GM12878 (cell line): ENCODE measurements around the gene SPRY1. TPM values are rescaled to one million over a fixed set of nuclear protein-coding genes. Genes with fewer than 3 reads are reported as not detected.

Source experiments
- ATAC-seq: fragments of 200-7000 bp; cut with Tn5 transposase; 3 replicates; pipeline ENCODE4 v1.9.1; 2020; ENCODE audit warnings: mild to moderate bottlenecking, moderate library complexity
- BruUV-seq: library from RNA; stranded (reverse); fragments of 400-500 nt; replicated peaks from 2 replicates; lab custom pipeline; 2021; lab: Mats Ljungman, UMichigan
- CTCF ChIA-PET: fragments of 300-600 bp; sonication (Branson Sonifier 250); formaldehyde crosslinking; extraction: SDS; loops from one replicate; lab custom pipeline; 2021; ENCODE audit warnings: inconsistent platforms; lab: Yijun Ruan, JAX
- POLR2A ChIA-PET: fragments of 350-600 bp; formaldehyde crosslinking; extraction: SDS; loops from one replicate; lab custom pipeline; 2021; ENCODE audit warnings: inconsistent platforms; lab: Charles Lee
- RAD21 ChIA-PET: fragments of 300-600 bp; sonication (Branson Sonifier 250); formaldehyde crosslinking; loops from one replicate; lab custom pipeline; 2023; ENCODE audit warnings: antibody characterized with exemption; ENCODE audit not compliant: unreplicated experiment; lab: Charles Lee
- SMC1A ChIA-PET: fragments of 300-600 bp; sonication (Branson Sonifier 250); formaldehyde crosslinking; loops from one replicate; lab custom pipeline; 2023; ENCODE audit not compliant: unreplicated experiment, uncharacterized antibody; lab: Charles Lee
- DNase-seq: peaks from one replicate; pipeline ENCODE4 v3.0.0-alpha.2; 2011; ENCODE audit warnings: low read depth, low spot score
- FAIRE-seq: peaks from 3 replicates; lab custom pipeline; 2011; peaks lifted over from hg19 to GRCh38; lab: Jason Lieb, UNC
- H2AFZ ChIP-seq: 2 replicates; pipeline ENCODE4 v1.6.0; 2011; ENCODE audit warnings: low read depth, low read length, control low read depth; ENCODE audit not compliant: control insufficient read depth
- H3K27ac ChIP-seq: 2 replicates; pipeline ENCODE4 v1.5.1; 2011; ENCODE audit warnings: control low read depth; ENCODE audit not compliant: control insufficient read depth, insufficient read depth
- H3K27me3 ChIP-seq, 2 experiments: replicated peaks in 1 of 2; 2 replicates each; pipeline versions ENCODE4 v1.6.0 to v1.6.1; 2011; ENCODE audit warnings: low read length in 1 of 2; ENCODE audit not compliant: control insufficient read depth in 2 of 2, insufficient read depth in 2 of 2
- H3K36me3 ChIP-seq, 2 experiments: 2 replicates each; pipeline ENCODE4 v1.5.1; 2011; ENCODE audit warnings: low read length in 1 of 2; ENCODE audit not compliant: control insufficient read depth in 2 of 2, insufficient read depth in 2 of 2
- H3K4me1 ChIP-seq: 2 replicates; pipeline ENCODE4 v1.6.1; 2011; ENCODE audit warnings: mild to moderate bottlenecking, low read length, moderate library complexity, mixed read lengths; ENCODE audit not compliant: control insufficient read depth, insufficient read depth
- H3K4me2 ChIP-seq: 2 replicates; pipeline ENCODE4 v1.6.0; 2011; ENCODE audit warnings: control low read depth; ENCODE audit not compliant: control insufficient read depth, insufficient read depth
- H3K4me3 ChIP-seq: fragments of 200-600 bp; sonication (generic); 2 replicates; pipeline ENCODE4 v1.5.1; 2016
- H3K79me2 ChIP-seq: 2 replicates; pipeline ENCODE4 v1.6.0; 2011; ENCODE audit warnings: low read length; ENCODE audit not compliant: control insufficient read depth, insufficient read depth
- H3K9ac ChIP-seq: 2 replicates; pipeline ENCODE4 v1.8.0; 2011; ENCODE audit warnings: low read length, control low read depth, mixed read lengths; ENCODE audit not compliant: control insufficient read depth, insufficient read depth
- H3K9me3 ChIP-seq: replicated peaks from 3 replicates; pipeline ENCODE4 v1.5.1; 2011; ENCODE audit warnings: mild to moderate bottlenecking, low read length; ENCODE audit not compliant: control insufficient read depth, insufficient read depth
- H4K20me1 ChIP-seq: 2 replicates; pipeline ENCODE4 v1.6.0; 2011; ENCODE audit not compliant: control insufficient read depth, insufficient read depth
- ASH2L ChIP-seq: fragments of 300-600, 200-600 bp; sonication (generic); IDR thresholded peaks from 2 replicates; pipeline ENCODE4 v1.6.1; 2017; ENCODE audit warnings: low read depth, mild to moderate bottlenecking, borderline replicate concordance
- CBFB ChIP-seq: IDR thresholded peaks from 2 replicates; pipeline ENCODE4 v1.6.1; 2016; ENCODE audit warnings: antibody characterized with exemption, low read depth
- CBX5 ChIP-seq: sonication (generic); IDR thresholded peaks from 2 replicates; pipeline ENCODE4 v1.6.1; 2016; ENCODE audit warnings: low read depth, moderate library complexity, mild to moderate bottlenecking, inconsistent platforms
- IKZF1 ChIP-seq: fragments of 450-650 bp; conservative IDR thresholded peaks from 2 replicates; pipeline ENCODE4 v1.6.1; 2017; ENCODE audit warnings: antibody characterized with exemption, mild to moderate bottlenecking
- SMAD1 ChIP-seq: fragments of 450-650 bp; IDR thresholded peaks from 2 replicates; pipeline ENCODE4 v1.6.1; 2018; ENCODE audit warnings: mild to moderate bottlenecking, low read depth; ENCODE audit not compliant: partially characterized antibody
- TBL1XR1 ChIP-seq: IDR thresholded peaks from 2 replicates; pipeline ENCODE4 v1.6.1; 2012; ENCODE audit warnings: low read depth, low read length, improper control_type of control experiment
- WGBS: methylation state at CpG from one replicate; pipeline ENCODE4 v1.1.6; 2016; ENCODE audit warnings: low lambda C conversion rate; ENCODE audit not compliant: insufficient replicate concordance, insufficient coverage; ENCODE audit errors: missing lambda C conversion rate; 5-methylcytosine and 5-hydroxymethylcytosine counted together
- in situ Hi-C: fragments of 300-500 bp; cut with MboI; formaldehyde crosslinking; loops from 9 replicates; pipeline ENCODE4 v1.14.3; 2018; ENCODE audit warnings: mixed read lengths
- intact Hi-C: fragments of 100-400 bp; cut with micrococcal nuclease; formaldehyde crosslinking; loops from one replicate; pipeline ENCODE4 v1.14.2; 2022; ENCODE audit not compliant: unreplicated experiment
- polyA plus RNA-seq, 11 experiments: library from polyadenylated mRNA; depleted of rRNA in 4 of 11; unstranded in 6 of 11; stranded (reverse) in 5 of 11; fragments of >200 nt; fragmentation: Nextera tagmentation in 4 of 11; fragmentation: Illumina TruSeq in 1 of 11; extraction: Ambion mirVana in 4 of 11; extraction: Trizol in 1 of 11; gene quantifications; 1 replicate in 1 of 11; 2 replicates in 10 of 11; pipeline versions ENCODE4 v1.2.1 to v1.2.3, GENCODE V29; 2011 to 2016; ENCODE audit warnings: inconsistent platforms in 2 of 11, missing spikeins in 2 of 11, low read depth in 1 of 11
- total RNA-seq, 4 experiments: library from RNA; depleted of rRNA in 3 of 4; stranded (reverse); fragments of >200 nt in 3 of 4; fragmentation: Illumina TruSeq in 1 of 4; extraction: Trizol in 1 of 4; gene quantifications; 2 replicates each; pipeline versions ENCODE4 v1.2.1 to v1.2.3, GENCODE V29; 2013 to 2021
- TF ChIP-seq, protein P1 (sequence below): fragments of 450-650 bp; conservative IDR thresholded peaks from 2 replicates; pipeline ENCODE4 v1.6.1; 2017; ENCODE audit warnings: mild to moderate bottlenecking, moderate library complexity

SPRY1 gene
- total and polyA plus RNA-seq, 10 of the 15 experiments (the other 5 are each of a cell fraction or from before 2014, with no cell fraction given) = 0.05 to 5.7 (median 0.23) TPM; not detected in 2

DNA sequence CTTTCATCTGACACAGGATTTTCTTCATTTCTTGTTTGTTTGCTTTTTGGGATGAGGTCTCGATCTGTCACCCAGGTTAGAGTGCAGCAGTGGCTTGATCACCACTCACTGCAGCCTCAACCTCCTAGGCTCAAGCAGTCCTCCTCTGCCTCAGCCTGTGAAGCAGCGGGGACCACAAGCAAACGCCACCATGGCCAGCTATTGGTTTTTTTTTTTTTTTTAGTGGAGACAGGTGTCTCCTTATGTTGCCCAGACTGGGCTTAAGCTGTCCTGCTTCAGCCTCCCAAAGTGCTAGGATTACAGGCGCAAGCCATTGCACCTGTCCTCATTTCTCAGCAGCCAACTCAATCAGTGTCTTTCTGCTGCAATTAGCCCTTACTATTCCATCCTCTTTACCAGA is 10.3 kb downstream of the SPRY1 start:
- H3K4me3 ChIP-seq = no peak overlapping the region
- no peak overlapping the region for H3K27ac ChIP-seq
- H3K9ac ChIP-seq = no peak overlapping the region
- H2AFZ ChIP-seq = no peak overlapping the region
- no TSS peak for BruUV-seq
- FAIRE-seq = no peak
- peaks cover 7% of the 10 kb centered on the region for H3K4me1 ChIP-seq
- 66% methylated on average over 4 of the region's 4 CpGs for WGBS
- H3K9me3 ChIP-seq = no peaks in the 10 kb centered on the region; the same call in 2 of the 3 replicates
- ChIA-PET SMC1A (interaction anchor here (0.8 to 3.3 kb wide), 9 partner anchors 12 to 335 kb away, joined by 3 to 18 read pairs (median 5); no protein-coding TSS in a partner anchor), RAD21 (interaction anchor here (1.2 to 7.6 kb wide), 2 partner anchors 8 to 37 kb away, joined by 3 to 66 read pairs; partner anchors contain the start of gene SPRY1), CTCF (interaction anchor here (1.2 to 1.7 kb wide), 4 partner anchors 11 to 157 kb away, joined by 3 to 5 read pairs (median 4); no protein-coding TSS in a partner anchor), POLR2A (interaction anchor here (1.2 kb wide), 1 partner anchor 11 kb away, joined by 3 read pairs; no protein-coding TSS in a partner anchor)
- no peaks in the 10 kb centered on the region for H3K27me3 ChIP-seq
- no peaks in the 10 kb centered on the region for H4K20me1 ChIP-seq
- H3K36me3 ChIP-seq = no peaks in the 10 kb centered on the region
- TF ChIP-seq CBX5 = no peak
- no peak overlapping the region for H3K4me2 ChIP-seq
- intact Hi-C loops (no loop called here), in situ Hi-C loops (no loop called here)
- no peak for ATAC-seq
- H3K79me2 ChIP-seq = no peaks in the 10 kb centered on the region
- no peak for DNase-seq

DNA sequence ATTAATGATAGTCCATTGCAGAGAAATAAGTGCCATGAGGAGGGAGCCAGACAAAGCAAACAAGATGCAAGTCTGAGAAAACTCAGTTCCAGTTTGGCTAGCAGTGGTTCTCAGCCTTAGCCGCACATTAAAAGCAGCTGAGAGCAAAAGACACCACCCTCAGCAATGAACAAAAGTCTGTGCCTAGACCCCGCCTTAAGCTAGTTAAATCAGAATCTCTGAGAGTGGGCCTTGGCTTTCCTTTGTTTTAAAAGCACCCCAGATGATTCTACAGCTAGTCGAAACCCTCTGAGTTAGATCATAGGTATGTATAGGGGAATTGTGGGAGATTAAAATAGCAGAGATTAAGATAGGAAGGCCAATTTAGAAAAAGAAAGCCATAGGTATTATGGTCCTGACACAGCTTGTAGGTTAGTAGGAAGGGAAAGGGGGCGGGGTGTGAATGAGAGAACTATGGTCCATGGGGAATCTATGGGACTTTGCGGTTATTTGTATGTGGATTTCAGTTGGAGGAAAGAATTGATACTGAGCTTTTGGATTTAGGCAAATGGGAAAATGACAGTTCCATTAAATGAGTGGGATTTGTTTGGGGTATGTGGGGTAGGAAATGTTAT is 12.0 kb downstream of the SPRY1 start:
- Histone ChIP-seq H3K27me3 (no peaks in the 10 kb centered on the region), H3K4me1 (peaks cover 17% of the 10 kb centered on the region), H3K4me3 (no peak overlapping the region), H3K79me2 (no peaks in the 10 kb centered on the region), H3K9ac (no peak overlapping the region), H4K20me1 (no peaks in the 10 kb centered on the region), H3K27ac (no peak overlapping the region), H3K9me3 (no peaks in the 10 kb centered on the region), H2AFZ (no peak overlapping the region), H3K4me2 (no peak overlapping the region), H3K36me3 (no peaks in the 10 kb centered on the region)
- ChIA-PET RAD21 (interaction anchor here (0.7 to 7.6 kb wide), 2 partner anchors 10 to 1221 kb away, joined by 3 to 66 read pairs; partner anchors contain the start of gene SPRY1), CTCF (interaction anchor here (0.6 to 6.6 kb wide), 5 partner anchors 9 to 448 kb away, joined by 3 to 67 read pairs (median 3); partner anchors contain the start of gene SPRY1), SMC1A (interaction anchor here (0.7 to 5.7 kb wide), 6 partner anchors 8 to 236 kb away, joined by 3 to 45 read pairs (median 4); no protein-coding TSS in a partner anchor), POLR2A (no interaction called here)
- ATAC-seq (no peak), DNase-seq (no peak), FAIRE-seq (no peak)
- no peak for TF ChIP-seq CBFB
- no peak for TF ChIP-seq ASH2L
- no peak for TF ChIP-seq IKZF1
- TF ChIP-seq, protein P1, sequence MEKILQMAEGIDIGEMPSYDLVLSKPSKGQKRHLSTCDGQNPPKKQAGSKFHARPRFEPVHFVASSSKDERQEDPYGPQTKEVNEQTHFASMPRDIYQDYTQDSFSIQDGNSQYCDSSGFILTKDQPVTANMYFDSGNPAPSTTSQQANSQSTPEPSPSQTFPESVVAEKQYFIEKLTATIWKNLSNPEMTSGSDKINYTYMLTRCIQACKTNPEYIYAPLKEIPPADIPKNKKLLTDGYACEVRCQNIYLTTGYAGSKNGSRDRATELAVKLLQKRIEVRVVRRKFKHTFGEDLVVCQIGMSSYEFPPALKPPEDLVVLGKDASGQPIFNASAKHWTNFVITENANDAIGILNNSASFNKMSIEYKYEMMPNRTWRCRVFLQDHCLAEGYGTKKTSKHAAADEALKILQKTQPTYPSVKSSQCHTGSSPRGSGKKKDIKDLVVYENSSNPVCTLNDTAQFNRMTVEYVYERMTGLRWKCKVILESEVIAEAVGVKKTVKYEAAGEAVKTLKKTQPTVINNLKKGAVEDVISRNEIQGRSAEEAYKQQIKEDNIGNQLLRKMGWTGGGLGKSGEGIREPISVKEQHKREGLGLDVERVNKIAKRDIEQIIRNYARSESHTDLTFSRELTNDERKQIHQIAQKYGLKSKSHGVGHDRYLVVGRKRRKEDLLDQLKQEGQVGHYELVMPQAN = no peak
- no peak for TF ChIP-seq TBL1XR1
- TF ChIP-seq SMAD1 = no peak
- BruUV-seq = no TSS peak
- in situ Hi-C loops (no loop called here), intact Hi-C loops (no loop called here)
- WGBS = 64% methylated on average over 5 of the region's 5 CpGs
